PFSK-1 (cell line): ENCODE measurements around the gene CXCL6.

Experiments used
- POLR2AphosphoS5 ChIP-seq: IDR thresholded peaks from 2 replicates; pipeline ENCODE4 v1.6.1; 2012; ENCODE audit warnings: low read depth, mild to moderate bottlenecking, control low read depth, low read length, moderate library complexity
- SIN3A ChIP-seq: IDR thresholded peaks from 2 replicates; pipeline ENCODE4 v1.6.1; 2012; ENCODE audit warnings: mild to moderate bottlenecking, low read length, moderate library complexity, borderline replicate concordance; ENCODE audit not compliant: insufficient read depth
- TAF1 ChIP-seq: IDR thresholded peaks from 2 replicates; pipeline ENCODE4 v1.6.1; 2012; ENCODE audit warnings: low read length, control low read depth, borderline replicate concordance; ENCODE audit not compliant: insufficient read depth
- TF ChIP-seq, protein P1 (sequence below), 2 experiments: IDR thresholded peaks; 2 replicates each; pipeline versions ENCODE4 v1.6.1 to v1.8.0; 2011 to 2012; ENCODE audit warnings: low read depth in 2 of 2, low read length in 2 of 2, control low read depth in 1 of 2, inconsistent platforms in 1 of 2, mild to moderate bottlenecking in 1 of 2, moderate library complexity in 1 of 2; ENCODE audit not compliant: insufficient read depth in 1 of 2

DNA sequence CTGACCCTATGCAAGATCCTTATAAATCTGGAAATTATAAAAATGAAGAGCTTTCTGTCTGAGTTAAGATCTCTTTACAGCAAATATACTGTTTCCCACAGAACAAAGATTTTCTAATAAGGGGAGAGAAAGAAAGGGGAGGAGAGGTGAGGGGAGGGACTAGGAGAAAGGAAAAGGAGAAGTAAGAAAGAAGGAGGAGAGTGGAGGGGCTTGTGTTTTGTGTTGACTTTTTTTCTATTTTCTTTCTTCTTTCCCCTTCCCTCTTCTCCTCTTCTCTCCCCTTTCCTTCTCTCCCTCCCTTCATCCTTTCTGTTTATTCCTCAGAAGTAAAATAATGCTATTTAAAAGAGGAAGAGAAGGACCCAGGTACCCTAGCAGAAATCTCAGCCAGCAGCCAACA, 6.2 kb downstream of the CXCL6 start:
- TF ChIP-seq SIN3A (no peak), TAF1 (no peak), POLR2AphosphoS5 (no peak)
- TF ChIP-seq, protein P1, sequence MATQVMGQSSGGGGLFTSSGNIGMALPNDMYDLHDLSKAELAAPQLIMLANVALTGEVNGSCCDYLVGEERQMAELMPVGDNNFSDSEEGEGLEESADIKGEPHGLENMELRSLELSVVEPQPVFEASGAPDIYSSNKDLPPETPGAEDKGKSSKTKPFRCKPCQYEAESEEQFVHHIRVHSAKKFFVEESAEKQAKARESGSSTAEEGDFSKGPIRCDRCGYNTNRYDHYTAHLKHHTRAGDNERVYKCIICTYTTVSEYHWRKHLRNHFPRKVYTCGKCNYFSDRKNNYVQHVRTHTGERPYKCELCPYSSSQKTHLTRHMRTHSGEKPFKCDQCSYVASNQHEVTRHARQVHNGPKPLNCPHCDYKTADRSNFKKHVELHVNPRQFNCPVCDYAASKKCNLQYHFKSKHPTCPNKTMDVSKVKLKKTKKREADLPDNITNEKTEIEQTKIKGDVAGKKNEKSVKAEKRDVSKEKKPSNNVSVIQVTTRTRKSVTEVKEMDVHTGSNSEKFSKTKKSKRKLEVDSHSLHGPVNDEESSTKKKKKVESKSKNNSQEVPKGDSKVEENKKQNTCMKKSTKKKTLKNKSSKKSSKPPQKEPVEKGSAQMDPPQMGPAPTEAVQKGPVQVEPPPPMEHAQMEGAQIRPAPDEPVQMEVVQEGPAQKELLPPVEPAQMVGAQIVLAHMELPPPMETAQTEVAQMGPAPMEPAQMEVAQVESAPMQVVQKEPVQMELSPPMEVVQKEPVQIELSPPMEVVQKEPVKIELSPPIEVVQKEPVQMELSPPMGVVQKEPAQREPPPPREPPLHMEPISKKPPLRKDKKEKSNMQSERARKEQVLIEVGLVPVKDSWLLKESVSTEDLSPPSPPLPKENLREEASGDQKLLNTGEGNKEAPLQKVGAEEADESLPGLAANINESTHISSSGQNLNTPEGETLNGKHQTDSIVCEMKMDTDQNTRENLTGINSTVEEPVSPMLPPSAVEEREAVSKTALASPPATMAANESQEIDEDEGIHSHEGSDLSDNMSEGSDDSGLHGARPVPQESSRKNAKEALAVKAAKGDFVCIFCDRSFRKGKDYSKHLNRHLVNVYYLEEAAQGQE (IDR thresholded peaks at IDR 0.05; ENCODE audit: insufficient read depth in 1 of 2, low read depth in 2 of 2, low read length in 2 of 2) = no peak
